CD14-positive monocyte (primary cell): ENCODE data around the gene DOK6. TPM values are rescaled to one million over a fixed set of nuclear protein-coding genes. Genes with fewer than 3 reads are reported as not detected.

Experiments
- DNase-seq, 3 donors: peaks; one replicate each; pipeline ENCODE4 v3.0.0-alpha.2; 2011 to 2022
- H2AFZ ChIP-seq: 2 replicates; pipeline ENCODE4 v1.6.0; 2012; ENCODE audit warnings: mild to moderate bottlenecking, low read depth, low read length, inconsistent platforms; ENCODE audit not compliant: insufficient read depth, poor library complexity, severe bottlenecking
- H3K27ac ChIP-seq, 2 donors: 1 replicate in 1 of 2; 2 replicates in 1 of 2; pipeline ENCODE4 v1.5.1; 2012 to 2013; ENCODE audit warnings: low read length in 2 of 2, control low read depth in 1 of 2, inconsistent platforms in 1 of 2, low read depth in 1 of 2, mild to moderate bottlenecking in 1 of 2
- H3K27me3 ChIP-seq, 2 donors: one replicate each; pipeline versions ENCODE4 v1.6.0 to v1.6.1; 2011 to 2013; ENCODE audit warnings: low read length in 2 of 2; ENCODE audit not compliant: control insufficient read depth in 2 of 2, insufficient read depth in 2 of 2
- H3K36me3 ChIP-seq, 2 donors: replicated peaks in 1 of 2; 1 replicate in 1 of 2; 2 replicates in 1 of 2; pipeline versions ENCODE4 v1.5.1 to v1.6.1; 2012 to 2013; ENCODE audit warnings: low read length in 2 of 2, control low read depth in 1 of 2, inconsistent platforms in 1 of 2, mild to moderate bottlenecking in 1 of 2; ENCODE audit not compliant: insufficient read depth in 2 of 2, control insufficient read depth in 1 of 2
- H3K4me1 ChIP-seq, 2 donors: 1 replicate in 1 of 2; 2 replicates in 1 of 2; pipeline versions ENCODE4 v1.5.1 to v1.6.1; 2012 to 2013; ENCODE audit warnings: low read length in 2 of 2, control low read depth in 1 of 2, inconsistent platforms in 1 of 2, mild to moderate bottlenecking in 1 of 2, moderate library complexity in 1 of 2; ENCODE audit not compliant: insufficient read depth in 2 of 2, control insufficient read depth in 1 of 2
- H3K4me2 ChIP-seq: replicated peaks from 2 replicates; pipeline ENCODE3; 2012; ENCODE audit warnings: low read length, moderate library complexity, mild to moderate bottlenecking; ENCODE audit not compliant: poor library complexity, severe bottlenecking; ENCODE audit errors: extremely low read depth
- H3K4me3 ChIP-seq, 3 experiments: fragments of 200-600 bp in 1 of 3; sonication (generic) in 1 of 3; replicated peaks in 1 of 3; 1 replicate in 2 of 3; 2 replicates in 1 of 3; pipeline ENCODE4 v1.5.1; 2011 to 2013; ENCODE audit warnings: low read length in 3 of 3, mild to moderate bottlenecking in 3 of 3, control low read depth in 2 of 3, low read depth in 2 of 3, inconsistent platforms in 1 of 3, moderate library complexity in 1 of 3
- H3K79me2 ChIP-seq: 2 replicates; pipeline ENCODE4 v1.6.0; 2012; ENCODE audit warnings: mild to moderate bottlenecking, control low read depth, inconsistent platforms, low read length, moderate library complexity; ENCODE audit not compliant: insufficient read depth
- H3K9ac ChIP-seq: 2 replicates; pipeline ENCODE4 v1.6.0; 2017; ENCODE audit warnings: low read length, mild to moderate bottlenecking; ENCODE audit not compliant: insufficient read depth, poor library complexity, severe bottlenecking
- H3K9me3 ChIP-seq, 2 donors: replicated peaks in 1 of 2; 1 replicate in 1 of 2; 2 replicates in 1 of 2; pipeline versions ENCODE4 v1.5.1 to v1.6.1; 2012 to 2013; ENCODE audit warnings: low read length in 2 of 2, control low read depth in 1 of 2; ENCODE audit not compliant: control insufficient read depth in 1 of 2, insufficient read depth in 1 of 2
- H4K20me1 ChIP-seq: 2 replicates; pipeline ENCODE4 v1.6.0; 2012; ENCODE audit warnings: mild to moderate bottlenecking, low read length, control low read depth, moderate library complexity; ENCODE audit not compliant: insufficient read depth
- H3K27ac Mint-ChIP-seq, 7 donors: one replicate each; pipeline ENCODE4 v1.8.0; 2020; ENCODE audit warnings: mild to moderate bottlenecking in 7 of 7, mixed read lengths in 7 of 7, moderate library complexity in 6 of 7, inconsistent platforms in 2 of 7
- H3K27me3 Mint-ChIP-seq, 3 donors: one replicate each; pipeline ENCODE4 v1.8.0; 2021 to 2022; ENCODE audit warnings: low read depth in 3 of 3, mild to moderate bottlenecking in 3 of 3, mixed read lengths in 3 of 3, moderate library complexity in 3 of 3, inconsistent platforms in 1 of 3
- H3K36me3 Mint-ChIP-seq, 2 donors: one replicate each; pipeline ENCODE4 v1.8.0; 2020; ENCODE audit warnings: mixed read lengths in 2 of 2, inconsistent platforms in 1 of 2, mild to moderate bottlenecking in 1 of 2
- H3K4me1 Mint-ChIP-seq: one replicate; pipeline ENCODE4 v1.8.0; 2020; ENCODE audit warnings: mild to moderate bottlenecking, mixed read lengths
- H3K4me3 Mint-ChIP-seq, 2 donors: one replicate each; pipeline ENCODE4 v1.8.0; 2020; ENCODE audit warnings: mild to moderate bottlenecking in 2 of 2, mixed read lengths in 2 of 2, moderate library complexity in 1 of 2
- H3K9me3 Mint-ChIP-seq, 7 donors: one replicate each; pipeline ENCODE4 v1.8.0; 2020 to 2022; ENCODE audit warnings: mixed read lengths in 7 of 7, mild to moderate bottlenecking in 6 of 7, moderate library complexity in 6 of 7, inconsistent platforms in 2 of 7
- WGBS: methylation state at CpG from one replicate; pipeline ENCODE4 v1.1.5; 2013; ENCODE audit warnings: missing lambda C conversion rate; ENCODE audit not compliant: insufficient coverage; 5-methylcytosine and 5-hydroxymethylcytosine counted together
- intact Hi-C, 2 donors: fragments of 100-400 bp; cut with micrococcal nuclease; formaldehyde crosslinking; loops; one replicate each; pipeline versions ENCODE4 v1.15.0 to v1.15.1; 2023
- polyA plus RNA-seq, 3 donors: library from polyadenylated mRNA; depleted of rRNA in 1 of 3; unstranded in 2 of 3; stranded (reverse) in 1 of 3; fragments of 300-500 nt in 2 of 3; fragments of >200 nt in 1 of 3; fragmentation: Illumina TruSeq in 2 of 3; gene quantifications; 1 replicate in 2 of 3; 2 replicates in 1 of 3; pipeline ENCODE4 v1.2.3, GENCODE V29; 2012 to 2021
- TF ChIP-seq, protein P1 (sequence below): fragments of 200-600 bp; IDR thresholded peaks from one replicate; pipeline ENCODE4 v1.8.0; 2022; ENCODE audit warnings: antibody characterized with exemption, mild to moderate bottlenecking

Gene DOK6
- polyA plus RNA-seq, 3 donors = not detected

DNA sequence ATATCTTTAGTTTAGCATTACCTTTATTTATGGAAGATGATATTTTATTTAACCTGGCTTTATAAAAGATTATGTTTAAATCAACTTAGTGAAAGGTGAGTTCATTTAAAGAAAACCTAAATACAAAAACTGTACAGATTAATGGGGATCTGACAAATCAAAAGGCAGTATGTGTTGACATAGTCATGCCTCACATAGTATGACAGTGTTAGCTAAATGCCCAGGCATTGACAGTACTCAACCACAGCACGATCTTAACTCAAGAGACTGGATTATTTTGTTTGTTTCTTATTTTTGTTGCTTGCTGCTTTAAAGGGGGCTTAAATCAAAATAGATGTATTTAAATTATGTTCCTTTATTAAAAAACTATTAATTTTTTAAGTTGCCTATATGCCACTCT, 7.8 kb downstream of the DOK6 start:
- no peaks in the 10 kb centered on the region for H3K36me3 ChIP-seq
- H3K4me1 ChIP-seq = no peaks in the 10 kb centered on the region
- Mint-ChIP-seq H3K27me3 (peaks cover 0 to 5% (median 3%) of the 10 kb centered on the region in 3 donors), H3K9me3 (peaks cover 0 to 4% (median 0%) of the 10 kb centered on the region in 7 donors), H3K4me1 (no peaks in the 10 kb centered on the region), H3K27ac (no peak overlapping the region), H3K36me3 (no peaks in the 10 kb centered on the region), H3K4me3 (no peak overlapping the region)
- no peaks in the 10 kb centered on the region for H3K27me3 ChIP-seq
- H2AFZ ChIP-seq = no peak overlapping the region
- H3K9ac ChIP-seq = no peak overlapping the region
- DNase-seq = no peak
- intact Hi-C loops = no loop called here
- no peaks in the 10 kb centered on the region for H4K20me1 ChIP-seq
- H3K27ac ChIP-seq = no peak overlapping the region
- TF ChIP-seq, protein P1, sequence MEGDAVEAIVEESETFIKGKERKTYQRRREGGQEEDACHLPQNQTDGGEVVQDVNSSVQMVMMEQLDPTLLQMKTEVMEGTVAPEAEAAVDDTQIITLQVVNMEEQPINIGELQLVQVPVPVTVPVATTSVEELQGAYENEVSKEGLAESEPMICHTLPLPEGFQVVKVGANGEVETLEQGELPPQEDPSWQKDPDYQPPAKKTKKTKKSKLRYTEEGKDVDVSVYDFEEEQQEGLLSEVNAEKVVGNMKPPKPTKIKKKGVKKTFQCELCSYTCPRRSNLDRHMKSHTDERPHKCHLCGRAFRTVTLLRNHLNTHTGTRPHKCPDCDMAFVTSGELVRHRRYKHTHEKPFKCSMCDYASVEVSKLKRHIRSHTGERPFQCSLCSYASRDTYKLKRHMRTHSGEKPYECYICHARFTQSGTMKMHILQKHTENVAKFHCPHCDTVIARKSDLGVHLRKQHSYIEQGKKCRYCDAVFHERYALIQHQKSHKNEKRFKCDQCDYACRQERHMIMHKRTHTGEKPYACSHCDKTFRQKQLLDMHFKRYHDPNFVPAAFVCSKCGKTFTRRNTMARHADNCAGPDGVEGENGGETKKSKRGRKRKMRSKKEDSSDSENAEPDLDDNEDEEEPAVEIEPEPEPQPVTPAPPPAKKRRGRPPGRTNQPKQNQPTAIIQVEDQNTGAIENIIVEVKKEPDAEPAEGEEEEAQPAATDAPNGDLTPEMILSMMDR = no peak
- H3K4me2 ChIP-seq = no peak overlapping the region
- WGBS = no CpG with 5 or more reads among the region's 1 CpG
- no peaks in the 10 kb centered on the region for H3K9me3 ChIP-seq
- no peak overlapping the region for H3K4me3 ChIP-seq
- no peaks in the 10 kb centered on the region for H3K79me2 ChIP-seq

DNA sequence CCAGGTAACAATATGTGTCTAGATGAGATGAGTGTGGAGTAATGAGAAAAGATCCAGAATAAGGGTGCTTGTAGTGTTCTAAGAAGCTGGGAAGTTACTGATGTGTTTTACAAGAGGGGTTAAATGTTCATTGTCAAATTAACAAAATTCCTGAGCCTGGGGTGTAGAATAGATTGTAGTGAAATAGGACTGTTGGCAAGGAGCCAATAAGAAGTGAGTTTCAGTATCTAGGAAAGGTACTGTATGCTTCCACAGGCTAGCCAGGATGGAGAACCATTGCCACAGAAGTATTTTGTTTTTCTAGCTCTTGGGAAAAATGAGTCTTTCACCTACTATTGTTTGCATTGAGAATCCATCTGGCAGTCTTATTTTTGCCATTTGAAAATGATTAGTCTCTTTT, 10.5 kb downstream of the DOK6 start:
- no peaks in the 10 kb centered on the region for H3K27me3 Mint-ChIP-seq
- H3K9ac ChIP-seq = no peak overlapping the region
- H3K9me3 ChIP-seq = no peaks in the 10 kb centered on the region
- TF ChIP-seq, protein P1 = no peak
- peaks cover 0 to 4% (median 0%) of the 10 kb centered on the region in 7 donors for H3K9me3 Mint-ChIP-seq
- H3K4me3 ChIP-seq = no peak overlapping the region
- no peak overlapping the region for H3K27ac Mint-ChIP-seq
- H3K36me3 ChIP-seq = no peaks in the 10 kb centered on the region
- no peaks in the 10 kb centered on the region for H3K79me2 ChIP-seq
- H4K20me1 ChIP-seq = no peaks in the 10 kb centered on the region
- no peaks in the 10 kb centered on the region for H3K4me1 Mint-ChIP-seq
- no peak overlapping the region for H3K4me3 Mint-ChIP-seq
- no peaks in the 10 kb centered on the region for H3K36me3 Mint-ChIP-seq
- no peak overlapping the region for H3K4me2 ChIP-seq
- intact Hi-C loops = no loop called here
- no peaks in the 10 kb centered on the region for H3K27me3 ChIP-seq
- H3K27ac ChIP-seq = no peak overlapping the region
- no peak overlapping the region for H2AFZ ChIP-seq
- no peaks in the 10 kb centered on the region for H3K4me1 ChIP-seq
- no peak for DNase-seq
